Fibroblast of the aortic adventitia (primary cell): Measurements from ENCODE around the gene TIAM1. TPM values are rescaled to one million over a fixed set of nuclear protein-coding genes. Genes with fewer than 3 reads are reported as not detected.
"Not testable (repeated sequence)": the region's sequence is repeated elsewhere in the genome, so short reads cannot be mapped to it uniquely, and the experiment has no call there.

Source experiments
- DNase-seq: peaks from one replicate; pipeline ENCODE4 v3.0.0-alpha.2; 2010; ENCODE audit warnings: low read depth
- H3K4me3 ChIP-seq: 2 replicates; pipeline ENCODE4 v1.5.1; 2011; ENCODE audit warnings: low read depth, mild to moderate bottlenecking, control low read depth, low read length, moderate library complexity
- total RNA-seq: library from RNA; depleted of rRNA; stranded (reverse); fragments of >200 nt; gene quantifications from 2 replicates; pipeline ENCODE4 v1.2.3, GENCODE V29; 2012; ENCODE audit warnings: low replicate concordance
- TF ChIP-seq, protein P1 (sequence below): IDR thresholded peaks from 2 replicates; pipeline ENCODE4 v1.5.1; 2011; ENCODE audit warnings: mild to moderate bottlenecking, low read length, control low read depth, inconsistent platforms; ENCODE audit not compliant: insufficient read depth

TIAM1 gene
- total RNA-seq, 1 donor: 15.1 TPM

DNA sequence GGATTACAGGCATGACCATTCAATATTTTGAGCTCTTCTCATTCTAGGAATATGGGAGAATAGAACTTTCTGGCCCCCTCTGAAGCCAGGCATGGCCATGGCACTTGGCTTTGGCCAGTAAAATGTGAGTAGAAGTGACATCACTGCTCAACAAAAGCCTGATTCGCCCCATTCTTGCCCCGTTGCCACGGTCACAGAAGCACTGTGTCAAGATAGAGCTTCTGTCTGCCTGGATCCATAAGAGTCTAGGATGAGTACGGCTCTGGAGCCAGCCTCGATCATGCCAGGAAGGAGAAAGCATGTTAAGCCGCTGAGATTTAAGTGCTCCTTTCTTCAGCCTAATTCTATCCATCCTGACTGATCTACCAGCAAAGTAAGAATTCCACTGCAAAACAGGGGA lies 113.1 kb downstream of the TIAM1 start:
- no peak overlapping the region for H3K4me3 ChIP-seq
- TF ChIP-seq, protein P1, sequence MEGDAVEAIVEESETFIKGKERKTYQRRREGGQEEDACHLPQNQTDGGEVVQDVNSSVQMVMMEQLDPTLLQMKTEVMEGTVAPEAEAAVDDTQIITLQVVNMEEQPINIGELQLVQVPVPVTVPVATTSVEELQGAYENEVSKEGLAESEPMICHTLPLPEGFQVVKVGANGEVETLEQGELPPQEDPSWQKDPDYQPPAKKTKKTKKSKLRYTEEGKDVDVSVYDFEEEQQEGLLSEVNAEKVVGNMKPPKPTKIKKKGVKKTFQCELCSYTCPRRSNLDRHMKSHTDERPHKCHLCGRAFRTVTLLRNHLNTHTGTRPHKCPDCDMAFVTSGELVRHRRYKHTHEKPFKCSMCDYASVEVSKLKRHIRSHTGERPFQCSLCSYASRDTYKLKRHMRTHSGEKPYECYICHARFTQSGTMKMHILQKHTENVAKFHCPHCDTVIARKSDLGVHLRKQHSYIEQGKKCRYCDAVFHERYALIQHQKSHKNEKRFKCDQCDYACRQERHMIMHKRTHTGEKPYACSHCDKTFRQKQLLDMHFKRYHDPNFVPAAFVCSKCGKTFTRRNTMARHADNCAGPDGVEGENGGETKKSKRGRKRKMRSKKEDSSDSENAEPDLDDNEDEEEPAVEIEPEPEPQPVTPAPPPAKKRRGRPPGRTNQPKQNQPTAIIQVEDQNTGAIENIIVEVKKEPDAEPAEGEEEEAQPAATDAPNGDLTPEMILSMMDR: no peak
- DNase-seq: no peak

DNA sequence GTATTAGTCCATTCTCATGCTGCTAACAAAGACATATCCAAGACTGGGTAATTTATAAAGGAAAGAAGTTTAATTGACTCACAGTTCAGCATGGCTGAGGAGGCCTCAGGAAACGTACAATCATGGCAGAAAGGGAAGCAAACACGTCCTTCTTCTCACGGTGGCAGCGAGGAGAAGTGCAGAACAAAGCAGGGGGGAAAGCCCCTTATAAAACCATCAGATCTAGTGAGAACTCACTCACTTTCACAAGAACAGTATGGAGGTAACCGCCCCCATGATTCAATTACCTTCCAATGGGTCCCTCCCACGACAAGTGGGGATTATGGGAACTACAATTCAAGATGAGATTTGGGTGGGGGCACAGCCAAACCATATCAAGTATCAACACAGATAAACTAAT lies 115.3 kb downstream of the TIAM1 start:
- not testable (repeated sequence) for H3K4me3 ChIP-seq, DNase-seq

DNA sequence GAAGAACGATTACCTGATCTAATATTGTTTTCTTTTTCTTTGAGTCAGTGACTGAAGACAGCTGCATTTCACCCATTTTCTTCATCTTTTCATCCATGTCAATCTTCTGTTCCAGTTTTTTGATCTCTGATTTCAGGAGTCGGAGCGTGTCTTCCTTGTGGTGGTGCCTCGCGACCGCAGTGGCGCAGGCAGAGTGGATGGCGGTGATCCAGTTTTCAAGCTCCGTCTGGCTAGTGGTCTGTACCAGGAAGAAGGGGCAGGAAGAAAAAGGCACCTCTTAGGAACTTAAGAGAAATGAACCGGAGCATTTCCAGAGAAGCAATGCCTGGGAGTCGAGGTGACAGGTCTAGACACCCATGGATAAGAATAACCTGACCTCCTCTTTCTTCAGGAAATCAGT lies 118.3 kb downstream of the TIAM1 start:
- TF ChIP-seq, protein P1: no peak
- no peak for DNase-seq
- no peak overlapping the region for H3K4me3 ChIP-seq

DNA sequence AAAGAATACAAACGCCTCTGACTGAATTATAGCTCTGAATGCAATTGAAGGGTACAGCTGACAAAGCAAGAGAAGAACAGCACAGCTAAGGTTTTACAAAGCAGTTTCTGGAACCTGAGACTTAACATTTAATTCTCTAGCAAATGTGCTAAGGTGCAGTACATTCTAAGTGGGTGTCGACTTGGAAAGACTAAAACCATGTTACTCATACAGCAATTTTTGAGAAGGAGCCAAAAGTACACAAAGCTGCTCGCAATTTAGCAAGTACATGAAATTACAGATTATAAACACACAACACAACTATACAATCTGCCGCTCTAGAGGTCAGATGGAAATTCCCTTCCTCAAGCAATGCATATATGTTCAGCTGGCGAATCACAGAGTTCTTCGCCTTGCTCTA lies 121.9 kb downstream of the TIAM1 start:
- peak; percentile 73 for DNase-seq
- H3K4me3 ChIP-seq: no peak overlapping the region
- TF ChIP-seq, protein P1: no peak

DNA sequence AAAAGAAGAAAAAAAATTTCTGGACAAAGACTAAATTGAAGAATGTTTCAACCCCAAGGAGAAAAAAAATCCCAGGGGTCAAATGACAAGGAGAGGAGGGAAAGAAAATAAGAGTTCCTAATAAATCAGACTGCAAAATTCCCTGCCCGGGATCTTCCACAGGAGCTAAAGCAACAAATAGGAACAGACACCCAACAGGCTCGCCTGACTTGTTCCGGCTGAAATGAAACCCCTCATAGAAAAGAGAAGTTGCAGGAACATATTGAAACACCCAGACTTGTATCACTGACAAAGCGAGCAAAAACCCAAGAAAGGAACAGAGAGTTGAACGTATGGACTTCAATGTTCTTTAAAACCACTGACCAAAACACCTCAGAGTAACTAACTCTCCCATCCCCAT lies 123.0 kb downstream of the TIAM1 start:
- DNase-seq: no peak
- no peak overlapping the region for H3K4me3 ChIP-seq
- TF ChIP-seq, protein P1: no peak

DNA sequence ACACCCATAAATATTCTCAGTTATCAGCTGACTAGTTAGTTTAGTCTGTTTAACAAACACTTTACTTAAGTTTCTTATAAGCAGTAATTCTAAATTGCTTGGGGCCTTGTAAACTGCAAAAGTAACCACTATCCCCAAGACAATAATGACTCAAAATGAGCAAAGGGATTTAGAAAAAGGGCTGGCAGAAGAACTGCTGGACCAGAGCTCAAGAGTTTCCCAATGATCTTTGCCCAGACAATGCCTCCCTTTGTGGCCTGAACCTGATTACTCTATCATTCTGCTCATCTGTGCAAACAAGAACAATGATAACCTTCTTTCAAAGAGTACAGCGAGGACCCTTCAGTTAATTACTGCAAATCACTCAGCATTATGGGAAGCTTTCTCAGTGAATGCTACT lies 123.5 kb downstream of the TIAM1 start:
- TF ChIP-seq, protein P1: no peak
- no peak overlapping the region for H3K4me3 ChIP-seq
- peak; percentile 73 for DNase-seq

DNA sequence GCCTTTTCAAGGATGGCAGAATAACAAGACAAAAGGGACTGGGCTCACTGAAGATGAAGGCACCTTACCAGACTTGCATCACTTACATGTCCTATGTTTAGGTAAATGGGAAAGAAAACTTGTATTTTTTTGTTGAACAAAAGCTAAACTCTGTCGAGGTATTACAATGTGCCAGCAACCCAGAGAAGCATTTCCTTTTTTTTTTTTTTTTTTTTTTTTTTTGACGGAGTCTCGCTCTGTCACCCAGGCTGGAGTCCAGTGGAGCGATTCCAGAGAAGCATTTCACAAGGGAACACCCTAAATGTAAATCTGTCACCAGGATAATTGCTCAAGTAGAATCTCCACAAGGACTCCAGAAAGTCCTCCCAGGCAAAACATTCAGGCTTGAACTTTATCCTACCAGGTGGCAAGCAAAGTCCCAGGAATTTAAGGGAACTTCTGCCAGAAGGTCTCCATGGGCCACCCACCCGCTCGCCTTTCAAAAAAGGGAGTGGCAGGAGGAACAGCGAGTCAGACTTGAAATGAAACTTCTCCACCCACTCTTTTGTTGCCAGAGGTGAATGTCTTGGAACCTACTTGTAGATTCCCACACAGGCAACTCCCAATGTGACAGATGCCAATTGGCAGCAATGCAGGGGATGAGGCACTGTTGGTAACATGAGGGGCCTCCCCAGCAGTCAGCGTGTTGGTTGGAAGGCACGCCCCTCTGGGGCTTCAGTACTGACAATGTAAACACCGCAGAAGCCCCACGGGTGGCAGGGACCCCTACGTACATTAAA lies 125.0 kb downstream of the TIAM1 start:
- peak; percentile 87 for DNase-seq

More for the DNA sequence above, 125.0 kb downstream of the TIAM1 start:
- TF ChIP-seq, protein P1: no peak
- peak overlapping the region; percentile 25 for H3K4me3 ChIP-seq
